ENCODE data around the gene TAGLN3.

Gene TAGLN3

DNA sequence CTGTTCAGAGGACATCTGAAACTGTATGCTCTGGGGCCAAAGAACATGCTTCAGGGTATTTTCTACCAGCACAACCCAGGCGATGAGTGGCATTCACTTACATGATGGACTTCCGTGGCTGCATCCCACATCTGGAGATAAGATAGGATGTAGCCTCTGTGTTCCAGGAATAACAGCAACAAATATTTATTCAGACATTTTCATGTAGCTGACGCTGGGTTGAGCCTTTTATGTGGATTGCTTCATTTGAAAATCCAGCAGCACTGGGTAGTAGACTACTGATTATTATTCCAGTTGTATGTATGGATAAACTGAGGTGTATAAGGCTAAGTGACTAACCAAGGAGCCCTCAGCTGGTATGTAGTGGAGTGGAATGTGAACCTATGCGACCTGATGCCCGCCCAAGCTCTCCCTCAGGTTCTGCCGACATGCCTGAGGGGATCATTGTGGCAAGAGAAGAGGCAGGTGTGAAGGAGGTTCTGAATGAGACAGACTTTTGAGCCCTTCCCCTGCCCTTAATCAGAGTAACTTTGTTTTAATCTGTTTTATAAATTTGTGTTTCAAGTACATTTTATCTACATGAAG is 45.8 kb upstream of the TAGLN3 start:
- TF ChIP-seq, protein P1, sequence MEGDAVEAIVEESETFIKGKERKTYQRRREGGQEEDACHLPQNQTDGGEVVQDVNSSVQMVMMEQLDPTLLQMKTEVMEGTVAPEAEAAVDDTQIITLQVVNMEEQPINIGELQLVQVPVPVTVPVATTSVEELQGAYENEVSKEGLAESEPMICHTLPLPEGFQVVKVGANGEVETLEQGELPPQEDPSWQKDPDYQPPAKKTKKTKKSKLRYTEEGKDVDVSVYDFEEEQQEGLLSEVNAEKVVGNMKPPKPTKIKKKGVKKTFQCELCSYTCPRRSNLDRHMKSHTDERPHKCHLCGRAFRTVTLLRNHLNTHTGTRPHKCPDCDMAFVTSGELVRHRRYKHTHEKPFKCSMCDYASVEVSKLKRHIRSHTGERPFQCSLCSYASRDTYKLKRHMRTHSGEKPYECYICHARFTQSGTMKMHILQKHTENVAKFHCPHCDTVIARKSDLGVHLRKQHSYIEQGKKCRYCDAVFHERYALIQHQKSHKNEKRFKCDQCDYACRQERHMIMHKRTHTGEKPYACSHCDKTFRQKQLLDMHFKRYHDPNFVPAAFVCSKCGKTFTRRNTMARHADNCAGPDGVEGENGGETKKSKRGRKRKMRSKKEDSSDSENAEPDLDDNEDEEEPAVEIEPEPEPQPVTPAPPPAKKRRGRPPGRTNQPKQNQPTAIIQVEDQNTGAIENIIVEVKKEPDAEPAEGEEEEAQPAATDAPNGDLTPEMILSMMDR (IDR thresholded peaks at IDR 0.05; ENCODE audit: low read depth, low read length), result no peak
- TF ChIP-seq EZH2phosphoT487 (IDR thresholded peaks at IDR 0.05; ENCODE audit: low read depth), result no peak
- Histone ChIP-seq H3K27me3 (ENCODE audit: low read depth, low read length) (no peaks in the 10 kb centered on the region), H3K4me1 (ENCODE audit: low read length) (no peaks in the 10 kb centered on the region), H3K36me3 (replicated peaks; ENCODE audit: low read depth, low read length) (no peaks in the 10 kb centered on the region), H3K9ac (ENCODE audit: low read length) (no peak overlapping the region), H3K79me2 (ENCODE audit: low read length) (no peaks in the 10 kb centered on the region), H3K4me3 (ENCODE audit: low read length) (no peak overlapping the region), H3K4me2 (ENCODE audit: low read length) (no peak overlapping the region), H3K27ac (ENCODE audit: low read length) (no peak overlapping the region), H2AFZ (ENCODE audit: low read depth, low read length) (no peak overlapping the region), H4K20me1 (ENCODE audit: insufficient read depth, low read length) (no peaks in the 10 kb centered on the region), H3K9me3 (ENCODE audit: insufficient read depth, low read length) (no peaks in the 10 kb centered on the region)

DNA sequence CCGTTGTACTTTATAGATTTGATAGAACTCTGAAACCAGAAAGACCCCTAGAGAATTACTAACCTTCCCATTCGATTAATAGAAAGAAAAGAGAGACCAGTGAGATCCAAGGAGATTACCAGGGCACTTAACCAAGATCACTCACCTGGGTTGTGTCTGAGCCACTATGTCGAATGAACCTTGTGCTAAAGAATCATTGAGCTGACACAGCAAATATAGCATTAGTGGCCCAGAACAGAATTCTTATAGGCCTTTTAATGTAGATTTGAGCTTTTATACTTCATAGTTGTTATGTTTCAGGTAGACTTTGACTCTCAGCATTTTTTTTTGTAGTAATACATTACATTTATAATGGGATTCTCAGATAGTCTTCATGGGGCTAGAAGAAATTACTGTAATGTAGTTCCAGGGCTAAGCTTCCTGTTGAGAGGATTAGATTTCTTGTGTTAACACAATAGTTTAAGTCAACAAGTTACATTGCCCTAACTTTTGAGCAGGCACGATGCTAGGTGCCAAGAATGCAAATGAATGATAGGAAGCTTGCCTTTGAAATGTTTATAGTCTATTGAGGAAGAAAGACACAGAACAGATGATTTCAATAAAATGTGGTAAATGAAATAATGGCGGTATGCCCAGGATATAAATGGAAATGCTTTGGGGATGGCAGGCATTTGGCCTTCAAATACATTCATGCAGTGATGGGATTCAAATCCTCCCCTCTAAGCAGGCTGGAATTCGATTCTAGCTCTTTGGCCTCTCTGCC is 44.3 kb upstream of the TAGLN3 start:
- H3K27me3 ChIP-seq (ENCODE audit: low read depth, low read length), result no peaks in the 10 kb centered on the region
- no peak overlapping the region for H2AFZ ChIP-seq (ENCODE audit: low read depth, low read length)
- H3K4me2 ChIP-seq (ENCODE audit: low read length), result no peak overlapping the region
- no peaks in the 10 kb centered on the region for H3K79me2 ChIP-seq (ENCODE audit: low read length)
- TF ChIP-seq EZH2phosphoT487 (IDR thresholded peaks at IDR 0.05; ENCODE audit: low read depth), result no peak
- TF ChIP-seq, protein P1 (IDR thresholded peaks at IDR 0.05; ENCODE audit: low read depth, low read length), result no peak
- no peak overlapping the region for H3K4me3 ChIP-seq (ENCODE audit: low read length)
- no peak overlapping the region for H3K9ac ChIP-seq (ENCODE audit: low read length)
- H3K36me3 ChIP-seq (replicated peaks; ENCODE audit: low read depth, low read length), result no peaks in the 10 kb centered on the region
- no peaks in the 10 kb centered on the region for H4K20me1 ChIP-seq (ENCODE audit: insufficient read depth, low read length)
- H3K9me3 ChIP-seq (ENCODE audit: insufficient read depth, low read length), result no peaks in the 10 kb centered on the region
- no peaks in the 10 kb centered on the region for H3K4me1 ChIP-seq (ENCODE audit: low read length)
- H3K27ac ChIP-seq (ENCODE audit: low read length), result no peak overlapping the region

DNA sequence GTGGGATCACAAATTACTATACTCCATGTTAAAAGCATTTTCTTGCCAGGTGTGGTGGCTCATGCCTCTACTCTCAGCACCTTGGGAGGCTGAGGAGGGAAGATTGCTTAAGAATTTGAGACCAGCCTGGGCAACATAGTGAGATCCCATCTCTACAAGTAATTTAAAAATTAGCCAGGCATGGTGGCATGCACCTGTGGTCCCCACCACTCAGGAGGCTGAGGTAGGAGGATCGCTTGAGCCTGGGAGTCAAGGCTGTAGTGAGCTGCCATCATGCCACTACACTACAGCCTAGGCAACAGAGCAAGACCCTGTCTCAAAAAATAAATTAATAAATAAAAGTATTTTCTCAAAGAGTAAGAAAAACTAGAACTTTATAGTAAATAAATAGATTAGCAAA is 42.8 kb upstream of the TAGLN3 start:
- Histone ChIP-seq H3K4me1 (ENCODE audit: low read length) (no peaks in the 10 kb centered on the region), H3K27ac (ENCODE audit: low read length) (no peak overlapping the region), H3K79me2 (ENCODE audit: low read length) (no peaks in the 10 kb centered on the region), H3K36me3 (replicated peaks; ENCODE audit: low read depth, low read length) (no peaks in the 10 kb centered on the region), H3K4me3 (ENCODE audit: low read length) (no peak overlapping the region), H3K9me3 (ENCODE audit: insufficient read depth, low read length) (no peaks in the 10 kb centered on the region), H2AFZ (ENCODE audit: low read depth, low read length) (no peak overlapping the region), H3K9ac (ENCODE audit: low read length) (no peak overlapping the region), H3K4me2 (ENCODE audit: low read length) (no peak overlapping the region), H3K27me3 (ENCODE audit: low read depth, low read length) (no peaks in the 10 kb centered on the region), H4K20me1 (ENCODE audit: insufficient read depth, low read length) (no peaks in the 10 kb centered on the region)
- TF ChIP-seq, protein P1 (IDR thresholded peaks at IDR 0.05; ENCODE audit: low read depth, low read length), result no peak
- TF ChIP-seq EZH2phosphoT487 (IDR thresholded peaks at IDR 0.05; ENCODE audit: low read depth), result no peak

DNA sequence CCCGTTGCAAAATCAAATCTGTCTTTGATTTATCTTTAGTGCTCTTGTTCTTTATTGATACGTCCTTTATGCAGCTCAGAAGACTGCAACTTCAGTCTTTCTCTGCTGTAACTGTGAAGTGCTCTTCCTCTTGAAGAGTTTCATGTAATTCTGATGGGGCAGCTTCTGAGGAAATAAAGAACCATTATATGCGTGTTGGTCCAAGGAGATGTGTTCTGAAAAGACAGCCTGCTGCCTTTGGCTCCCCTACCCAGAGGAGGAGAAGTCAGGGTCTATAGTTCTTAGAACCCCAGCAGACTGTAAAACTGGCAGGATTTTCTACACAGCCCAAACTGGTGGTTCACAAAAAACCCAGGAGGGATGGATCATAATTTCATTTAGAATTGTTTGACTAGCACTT is 42.3 kb upstream of the TAGLN3 start:
- H3K4me3 ChIP-seq (ENCODE audit: low read length), result no peak overlapping the region
- H2AFZ ChIP-seq (ENCODE audit: low read depth, low read length), result no peak overlapping the region
- H3K27me3 ChIP-seq (ENCODE audit: low read depth, low read length), result no peaks in the 10 kb centered on the region
- TF ChIP-seq, protein P1 (IDR thresholded peaks at IDR 0.05; ENCODE audit: low read depth, low read length), result no peak
- H3K36me3 ChIP-seq (replicated peaks; ENCODE audit: low read depth, low read length), result no peaks in the 10 kb centered on the region
- H3K4me2 ChIP-seq (ENCODE audit: low read length), result no peak overlapping the region
- H3K79me2 ChIP-seq (ENCODE audit: low read length), result no peaks in the 10 kb centered on the region
- H3K27ac ChIP-seq (ENCODE audit: low read length), result no peak overlapping the region
- H3K9ac ChIP-seq (ENCODE audit: low read length), result no peak overlapping the region
- H4K20me1 ChIP-seq (ENCODE audit: insufficient read depth, low read length), result no peaks in the 10 kb centered on the region
- no peaks in the 10 kb centered on the region for H3K4me1 ChIP-seq (ENCODE audit: low read length)
- no peaks in the 10 kb centered on the region for H3K9me3 ChIP-seq (ENCODE audit: insufficient read depth, low read length)

All from OCI-LY3 (cell line).